H1 (cell line): ENCODE data around the gene ZNF423. TPM values are rescaled to one million over a fixed set of nuclear protein-coding genes. Genes with fewer than 3 reads are reported as not detected.
A peak's percentile ranks its signal among the peaks of the same experiment; 100 is the strongest.

Experiments used
- CTCF ChIA-PET: fragments of 300-600 bp; sonication (Branson Sonifier 250); formaldehyde crosslinking; loops from one replicate; lab custom pipeline; 2021; ENCODE audit not compliant: partially characterized antibody; lab: Charles Lee
- POLR2A ChIA-PET: fragments of 300-600 bp; sonication (Branson Sonifier 250); formaldehyde crosslinking; loops from one replicate; lab custom pipeline; 2021; ENCODE audit warnings: inconsistent platforms; ENCODE audit not compliant: partially characterized antibody; lab: Charles Lee
- DNase-seq, 2 experiments: peaks; one replicate each; pipeline versions ENCODE4 v3.0.0 to v3.0.0-alpha.2; 2010 to 2022; ENCODE audit warnings: low spot score in 2 of 2, low read depth in 1 of 2, mixed read lengths in 1 of 2
- FAIRE-seq: peaks from 2 replicates; lab custom pipeline; 2011; peaks lifted over from hg19 to GRCh38; lab: Jason Lieb, UNC
- H2AFZ ChIP-seq: 2 replicates; pipeline ENCODE4 v1.8.1; 2012; ENCODE audit warnings: low read length, inconsistent platforms
- H2AK5ac ChIP-seq: 2 replicates; pipeline ENCODE4 v1.6.1; 2013; ENCODE audit warnings: low read depth, low read length
- H2BK120ac ChIP-seq: replicated peaks from 2 replicates; pipeline ENCODE3; 2013; ENCODE audit warnings: low read depth, low read length, inconsistent platforms
- H2BK12ac ChIP-seq: 2 replicates; pipeline ENCODE4 v1.6.1; 2013; ENCODE audit warnings: low read depth, low read length
- H2BK15ac ChIP-seq: 2 replicates; pipeline ENCODE4 v1.6.1; 2013; ENCODE audit warnings: low read length
- H2BK20ac ChIP-seq: 2 replicates; pipeline ENCODE4 v1.6.1; 2013; ENCODE audit warnings: low read length
- H2BK5ac ChIP-seq: 2 replicates; pipeline ENCODE4 v1.6.1; 2013; ENCODE audit warnings: low read depth, low read length
- H3K14ac ChIP-seq: 2 replicates; pipeline ENCODE4 v1.6.1; 2013; ENCODE audit warnings: inconsistent platforms; ENCODE audit not compliant: insufficient read length
- H3K18ac ChIP-seq: 2 replicates; pipeline ENCODE4 v1.6.1; 2013; ENCODE audit warnings: low read length; ENCODE audit errors: extremely low read depth
- H3K23ac ChIP-seq: 2 replicates; pipeline ENCODE4 v1.6.1; 2013; ENCODE audit warnings: inconsistent platforms; ENCODE audit not compliant: insufficient read length
- H3K23me2 ChIP-seq: 2 replicates; pipeline ENCODE4 v1.6.1; 2013; ENCODE audit warnings: low read depth, low read length
- H3K27ac ChIP-seq: 2 replicates; pipeline ENCODE4 v1.6.1; 2011; ENCODE audit warnings: low read depth, low read length, inconsistent platforms
- H3K27me3 ChIP-seq, 4 experiments: replicated peaks in 1 of 4; 1 replicate in 1 of 4; 2 replicates in 3 of 4; pipeline versions ENCODE4 v1.6.1 to v1.8.1; 2011 to 2013; ENCODE audit warnings: low read length in 3 of 4, mild to moderate bottlenecking in 3 of 4, inconsistent platforms in 2 of 4, mixed read lengths in 2 of 4, moderate library complexity in 1 of 4; ENCODE audit not compliant: control insufficient read depth in 3 of 4, insufficient read depth in 3 of 4; ENCODE audit errors: extremely low read depth in 1 of 4
- H3K36me3 ChIP-seq, 4 experiments: 2 replicates each; pipeline versions ENCODE4 v1.6.1 to v1.8.1; 2011 to 2013; ENCODE audit warnings: mild to moderate bottlenecking in 4 of 4, low read length in 3 of 4, moderate library complexity in 2 of 4, control low read depth in 1 of 4, inconsistent platforms in 1 of 4; ENCODE audit not compliant: insufficient read depth in 4 of 4, control insufficient read depth in 2 of 4
- H3K4ac ChIP-seq: replicated peaks from 2 replicates; pipeline ENCODE3; 2013; ENCODE audit warnings: low read length, low read depth, mixed read lengths, inconsistent platforms; ENCODE audit not compliant: insufficient read length
- H3K4me1 ChIP-seq, 4 experiments: replicated peaks in 1 of 4; 1 replicate in 1 of 4; 2 replicates in 3 of 4; pipeline versions ENCODE4 v1.6.1 to v1.8.1; 2011 to 2013; ENCODE audit warnings: low read length in 3 of 4, inconsistent platforms in 2 of 4, mixed read lengths in 1 of 4; ENCODE audit not compliant: insufficient read depth in 4 of 4, control insufficient read depth in 3 of 4
- H3K4me2 ChIP-seq, 2 experiments: 2 replicates each; pipeline versions ENCODE4 v1.6.1 to v1.8.1; 2011 to 2013; ENCODE audit warnings: low read depth in 2 of 2, low read length in 2 of 2, control low read depth in 1 of 2, inconsistent platforms in 1 of 2, mild to moderate bottlenecking in 1 of 2; ENCODE audit not compliant: insufficient read depth in 1 of 2
- H3K4me3 ChIP-seq, 4 experiments: fragments of 200-600, 300-600 bp in 1 of 4; sonication (generic), shearing (Covaris generic), sonication (Bioruptor Twin) in 1 of 4; 2 replicates each; pipeline versions ENCODE4 v1.5.1 to v1.8.1; 2011 to 2016; ENCODE audit warnings: low read length in 4 of 4, low read depth in 3 of 4, control low read depth in 2 of 4, inconsistent platforms in 2 of 4, mild to moderate bottlenecking in 2 of 4, mixed read lengths in 1 of 4, moderate library complexity in 1 of 4; ENCODE audit not compliant: insufficient read depth in 2 of 4; ENCODE audit errors: extremely low read depth in 1 of 4
- H3K56ac ChIP-seq: replicated peaks from 2 replicates; pipeline ENCODE3; 2013; ENCODE audit warnings: low read depth, mild to moderate bottlenecking, mixed read lengths, low read length, inconsistent platforms; ENCODE audit not compliant: insufficient read length
- H3K79me1 ChIP-seq: 2 replicates; pipeline ENCODE4 v1.6.1; 2013; ENCODE audit warnings: low read depth, low read length, control low read depth
- H3K79me2 ChIP-seq, 2 experiments: 2 replicates each; pipeline versions ENCODE4 v1.6.1 to v1.8.1; 2012 to 2013; ENCODE audit warnings: low read length in 2 of 2, mild to moderate bottlenecking in 2 of 2, inconsistent platforms in 1 of 2; ENCODE audit not compliant: insufficient read depth in 2 of 2, control insufficient read depth in 1 of 2
- H3K9ac ChIP-seq, 4 experiments: replicated peaks in 1 of 4; 1 replicate in 1 of 4; 2 replicates in 3 of 4; pipeline versions ENCODE4 v1.6.1 to v1.8.1; 2011 to 2013; ENCODE audit warnings: low read depth in 3 of 4, low read length in 3 of 4, control low read depth in 2 of 4, mild to moderate bottlenecking in 2 of 4, moderate library complexity in 2 of 4, inconsistent platforms in 1 of 4; ENCODE audit errors: extremely low read depth in 1 of 4
- H3K9me3 ChIP-seq, 2 experiments: 2 replicates each; pipeline versions ENCODE4 v1.6.1 to v1.8.1; 2012 to 2013; ENCODE audit warnings: mild to moderate bottlenecking in 2 of 2, moderate library complexity in 2 of 2, control low read depth in 1 of 2, inconsistent platforms in 1 of 2, low read depth in 1 of 2, low read length in 1 of 2, mixed read lengths in 1 of 2; ENCODE audit not compliant: insufficient read depth in 2 of 2
- H4K20me1 ChIP-seq, 2 experiments: replicated peaks in 1 of 2; 2 replicates each; pipeline versions ENCODE3 to v1.8.1; 2011 to 2013; ENCODE audit warnings: inconsistent platforms in 2 of 2, low read length in 2 of 2, mild to moderate bottlenecking in 1 of 2; ENCODE audit not compliant: insufficient read depth in 2 of 2, control insufficient read depth in 1 of 2
- H4K5ac ChIP-seq: 2 replicates; pipeline ENCODE4 v1.6.1; 2013; ENCODE audit warnings: low read length, low read depth, mixed read lengths, inconsistent platforms; ENCODE audit not compliant: insufficient read length
- H4K8ac ChIP-seq: 2 replicates; pipeline ENCODE4 v1.8.0; 2013; ENCODE audit warnings: mild to moderate bottlenecking, moderate library complexity, low read length, inconsistent platforms; ENCODE audit not compliant: insufficient read depth; ENCODE audit errors: extremely low read depth
- H4K91ac ChIP-seq: replicated peaks from 2 replicates; pipeline ENCODE3; 2013; ENCODE audit warnings: low read length, mixed read lengths, inconsistent platforms; ENCODE audit not compliant: insufficient read length
- MAFK ChIP-seq: IDR thresholded peaks from 2 replicates; pipeline ENCODE4 v1.6.1; 2012; ENCODE audit warnings: low read depth, mild to moderate bottlenecking, improper control_type of control experiment, low read length
- SRF ChIP-seq: IDR thresholded peaks from 2 replicates; pipeline ENCODE4 v1.6.1; 2011; ENCODE audit warnings: mild to moderate bottlenecking, low read depth, low read length, moderate library complexity
- WGBS, 2 experiments: shearing (Covaris generic) in 1 of 2; methylation state at CpG; one replicate each; pipeline versions ENCODE4 v1.1.6 to v1.1.7; 2013 to 2015; ENCODE audit warnings: low lambda C conversion rate in 2 of 2, mixed read lengths in 2 of 2, inconsistent platforms in 1 of 2, low coverage in 1 of 2, missing lambda C conversion rate in 1 of 2; ENCODE audit not compliant: insufficient replicate concordance in 2 of 2, insufficient coverage in 1 of 2, insufficient read length in 1 of 2; ENCODE audit errors: extremely low coverage in 1 of 2, missing lambda C conversion rate in 1 of 2; 5-methylcytosine and 5-hydroxymethylcytosine counted together
- polyA plus RNA-seq, 7 experiments: library from polyadenylated mRNA; depleted of rRNA in 3 of 7; stranded (reverse) in 5 of 7; unstranded in 2 of 7; fragments of >200 nt in 5 of 7; fragments of 200-250 nt in 2 of 7; gene quantifications; 1 replicate in 5 of 7; 2 replicates in 1 of 7; 4 replicates in 1 of 7; pipeline versions ENCODE4 v1.2.1 to v1.2.3, GENCODE V29; 2011 to 2013; ENCODE audit warnings: missing spikeins in 2 of 7, mixed read lengths in 2 of 7
- total RNA-seq: library from RNA; stranded (reverse); fragmentation: NEBNext Ultra II Directional; extraction: Animal tissue kit (Norgen Biotek cat#: 25700); gene quantifications from 2 replicates; pipeline ENCODE4 v1.2.1, GENCODE V29; 2021

Gene ZNF423
- total and polyA plus RNA-seq, 2 of the 8 experiments (the other 6 are each of a cell fraction or from before 2014, with no cell fraction given) = 38.2 to 52.3 TPM

GRCh38 chr16:49540836-49541235 lies 315.1 kb downstream of the ZNF423 start:
- Histone ChIP-seq H3K27me3 (no peaks in the 10 kb centered on the region), H3K23ac (no peak overlapping the region), H3K9ac (no peak overlapping the region), H2BK20ac (no peak overlapping the region), H3K4me1 (peaks cover 0 to 14% (median 9%) of the 10 kb centered on the region in 4 experiments; a peak in 5 of 7 replicates), H3K56ac (no peak overlapping the region), H4K91ac (no peak overlapping the region), H3K27ac (no peak overlapping the region), H3K9me3 (no peaks in the 10 kb centered on the region), H3K79me1 (0 out of 2 replicates have a peak, but pooled peaks cover 7% of the 10 kb centered on the region), H4K8ac (no peak overlapping the region), H2BK15ac (no peak overlapping the region), H4K5ac (no peak overlapping the region), H2BK12ac (no peak overlapping the region), H4K20me1 (peaks cover 0 to 16% of the 10 kb centered on the region in 2 experiments), H3K4me2 (no peak overlapping the region), H3K14ac (no peak overlapping the region), H3K18ac (no peak overlapping the region), H3K79me2 (no peaks in the 10 kb centered on the region; a peak in 1 of 4 replicates), H3K4ac (peak overlapping the region; percentile 13), H3K23me2 (0 out of 2 replicates have a peak, but pooled peaks cover 2% of the 10 kb centered on the region), H2AFZ (no peak overlapping the region), H3K36me3 (no peaks in the 10 kb centered on the region), H2AK5ac (no peak overlapping the region), H3K4me3 (no peak overlapping the region), H2BK5ac (no peak overlapping the region), H2BK120ac (no peak overlapping the region)
- no peak for FAIRE-seq
- 93% methylated on average over 2 of the region's 2 CpGs; no CpG with 5 or more reads in 1 of the 2 experiments for WGBS, 2 experiments
- CTCF ChIA-PET = interaction anchor here (1.0 to 2.0 kb wide), 4 partner anchors 9 to 33 kb away, joined by 3 to 11 read pairs (median 4); no protein-coding TSS in a partner anchor
- POLR2A ChIA-PET = no interaction called here
- DNase-seq = no peak
- TF ChIP-seq SRF (no peak), MAFK (no peak)
